Neural progenitor cell (in vitro differentiated cells): Measurements from ENCODE around the gene OR10G3.

Source experiments
- CTCF ChIP-seq: fragments of 200-600 bp; sonication (generic); IDR thresholded peaks from 2 replicates; pipeline ENCODE4 v1.5.1; 2017; ENCODE audit warnings: antibody characterized with exemption, mild to moderate bottlenecking
- EZH2phosphoT487 ChIP-seq: fragments of 200-600 bp; sonication (generic); IDR thresholded peaks from 2 replicates; pipeline ENCODE4 v1.6.1; 2017; ENCODE audit warnings: antibody characterized with exemption

GRCh38 chr14:21526672-21527317 is 53.1 kb downstream of the OR10G3 start:
- TF ChIP-seq CTCF (no peak), EZH2phosphoT487 (no peak)
